Natural killer cell (primary cell): ENCODE results near the gene SSU72. TPM values are rescaled to one million over a fixed set of nuclear protein-coding genes. Genes with fewer than 3 reads are reported as not detected.
"Not testable (repeated sequence)": the region's sequence is repeated elsewhere in the genome, so short reads cannot be mapped to it uniquely, and the experiment has no call there.

ENCODE experiments used
- ATAC-seq, 3 donors: fragments of 150-1000 bp in 2 of 3; fragments of 200-7000 bp in 1 of 3; cut with Tn5 transposase; 1 replicate in 1 of 3; 2 replicates in 2 of 3; pipeline ENCODE4 v1.10.0; 2021; ENCODE audit warnings: mild to moderate bottlenecking in 2 of 3, moderate library complexity in 2 of 3
- DNase-seq, 2 donors: peaks; one replicate each; pipeline versions ENCODE4 v3.0.0 to v3.0.0-alpha.2; 2013 to 2021; ENCODE audit warnings: mixed read lengths in 1 of 2
- H3K27ac ChIP-seq: one replicate; pipeline ENCODE4 v1.5.1; 2013; ENCODE audit warnings: mild to moderate bottlenecking, low read length
- H3K27me3 ChIP-seq: one replicate; pipeline ENCODE4 v1.6.1; 2013; ENCODE audit warnings: low read length; ENCODE audit not compliant: control insufficient read depth, insufficient read depth
- H3K36me3 ChIP-seq: one replicate; pipeline ENCODE4 v1.6.1; 2013; ENCODE audit warnings: low read length; ENCODE audit not compliant: control insufficient read depth, insufficient read depth
- H3K4me1 ChIP-seq: one replicate; pipeline ENCODE4 v1.6.1; 2013; ENCODE audit warnings: low read length; ENCODE audit not compliant: control insufficient read depth, insufficient read depth
- H3K4me3 ChIP-seq: one replicate; pipeline ENCODE4 v1.5.1; 2013; ENCODE audit warnings: low read length
- H3K9me3 ChIP-seq: one replicate; pipeline ENCODE4 v1.6.1; 2013; ENCODE audit warnings: low read length; ENCODE audit not compliant: control insufficient read depth, insufficient read depth
- H3K27ac Mint-ChIP-seq, 2 donors: one replicate each; pipeline ENCODE4 v1.8.0; 2022; ENCODE audit warnings: mild to moderate bottlenecking in 2 of 2, mixed read lengths in 2 of 2, moderate library complexity in 1 of 2
- H3K27me3 Mint-ChIP-seq, 2 donors: one replicate each; pipeline ENCODE4 v1.8.0; 2022; ENCODE audit warnings: low read depth in 2 of 2, mixed read lengths in 2 of 2
- H3K36me3 Mint-ChIP-seq: one replicate; pipeline ENCODE4 v1.8.0; 2022; ENCODE audit warnings: mixed read lengths
- H3K4me1 Mint-ChIP-seq, 2 donors: one replicate each; pipeline ENCODE4 v1.8.0; 2022; ENCODE audit warnings: mixed read lengths in 2 of 2
- H3K4me3 Mint-ChIP-seq: one replicate; pipeline ENCODE4 v1.8.0; 2022; ENCODE audit warnings: mild to moderate bottlenecking, moderate library complexity, mixed read lengths
- H3K9me3 Mint-ChIP-seq, 2 donors: one replicate each; pipeline ENCODE4 v1.8.0; 2022; ENCODE audit warnings: mixed read lengths in 2 of 2
- CTCF ChIP-seq: fragments of 200-600 bp; IDR thresholded peaks from one replicate; pipeline ENCODE4 v1.8.0; 2022; ENCODE audit warnings: antibody characterized with exemption
- WGBS: methylation state at CpG from one replicate; pipeline ENCODE4 v1.1.7; 2013; ENCODE audit warnings: missing lambda C conversion rate; ENCODE audit not compliant: insufficient coverage; 5-methylcytosine and 5-hydroxymethylcytosine counted together
- intact Hi-C: fragments of 100-400 bp; cut with micrococcal nuclease; formaldehyde crosslinking; loops from one replicate; pipeline ENCODE4 v1.14.2; 2022
- total RNA-seq, 4 donors: library from RNA; stranded (reverse); fragments of 120-200 nt in 1 of 4; gene quantifications; one replicate each; pipeline versions ENCODE4 v1.2.3 to v1.2.4, GENCODE V29; 2013 to 2022

The SSU72 gene
- total RNA-seq, 3 donors from 2014 or later (not counting 1 experiment from before 2014, with no cell fraction given): 87.5 to 107 (median 93.9) TPM

GRCh38 chr1:1514376-1514775, 60.3 kb downstream of the SSU72 start:
- Histone ChIP-seq H3K4me1 (peaks cover 13% of the 10 kb centered on the region), H3K27ac (peak overlapping the region; percentile 75)
- H3K27ac Mint-ChIP-seq, H3K9me3 ChIP-seq, DNase-seq, H3K9me3 Mint-ChIP-seq, H3K4me3 Mint-ChIP-seq, H3K4me3 ChIP-seq, H3K27me3 ChIP-seq, H3K27me3 Mint-ChIP-seq, H3K36me3 ChIP-seq, intact Hi-C loops, ATAC-seq, H3K36me3 Mint-ChIP-seq: not testable (repeated sequence)
- H3K4me1 Mint-ChIP-seq: peaks cover 6 to 13% of the 10 kb centered on the region in 2 donors
- WGBS: 46% methylated on average over 11 of the region's 16 CpGs

GRCh38 chr1:1513675-1514074, 61.0 kb downstream of the SSU72 start:
- H3K27me3 ChIP-seq, H3K27me3 Mint-ChIP-seq, intact Hi-C loops, ATAC-seq, H3K36me3 ChIP-seq, H3K9me3 ChIP-seq, H3K4me3 ChIP-seq, DNase-seq, H3K9me3 Mint-ChIP-seq, H3K36me3 Mint-ChIP-seq: not testable (repeated sequence)
- Mint-ChIP-seq H3K27ac (peak overlapping the region; percentile 56 to 76), H3K4me3 (peak overlapping the region; percentile 80), H3K4me1 (peaks cover 6 to 13% of the 10 kb centered on the region in 2 donors)
- Histone ChIP-seq H3K27ac (peak overlapping the region; percentile 15), H3K4me1 (peaks cover 13% of the 10 kb centered on the region)
- 91% methylated on average over 11 of the region's 18 CpGs for WGBS

GRCh38 chr1:1512425-1512824, 62.2 kb downstream of the SSU72 start:
- H3K27ac Mint-ChIP-seq: peak overlapping the region; percentile 87 to 92
- peak overlapping the region; percentile 50 for H3K4me3 Mint-ChIP-seq
- ATAC-seq (peak; percentile 13 to 36 (median 30)), DNase-seq (peak; percentile 30 to 48)
- peaks cover 6 to 13% of the 10 kb centered on the region in 2 donors for H3K4me1 Mint-ChIP-seq
- H3K27me3 Mint-ChIP-seq, H3K27ac ChIP-seq, H3K36me3 ChIP-seq, H3K9me3 ChIP-seq, H3K36me3 Mint-ChIP-seq, intact Hi-C loops, H3K9me3 Mint-ChIP-seq, H3K27me3 ChIP-seq: not testable (repeated sequence)
- Histone ChIP-seq H3K4me1 (peaks cover 13% of the 10 kb centered on the region), H3K4me3 (peak overlapping the region; percentile 34)
- 0% methylated on average over 39 of the region's 52 CpGs for WGBS

GRCh38 chr1:1511533-1512285, 63.0 kb downstream of the SSU72 start, which contains the start of gene ATAD3A:
Gene ATAD3A (plus strand): TSS chr1:1512162. CDS start chr1:1512269, 107 bp downstream.
- Mint-ChIP-seq H3K27me3 (no peaks in the 10 kb centered on the region), H3K36me3 (no peaks in the 10 kb centered on the region), H3K27ac (peak within 1 kb of the TSS; percentile 87 to 92), H3K4me3 (peak within 1 kb of the TSS; percentile 95), H3K9me3 (no peaks in the 10 kb centered on the region), H3K4me1 (peaks cover 6 to 13% of the 10 kb centered on the region in 2 donors)
- ATAC-seq (peak; percentile 91 to 96 (median 91)), DNase-seq (peak; percentile 87 to 97)
- H3K4me1 ChIP-seq: peaks cover 13% of the 10 kb centered on the region
- no peaks in the 10 kb centered on the region for H3K36me3 ChIP-seq
- H3K27ac ChIP-seq: peak within 1 kb of the TSS; percentile 88
- H3K27me3 ChIP-seq: no peaks in the 10 kb centered on the region
- H3K9me3 ChIP-seq: no peaks in the 10 kb centered on the region
- no peak for TF ChIP-seq CTCF
- intact Hi-C loops: no loop called here
- under 1% methylated on average over 99 of the region's 99 CpGs for WGBS
- peak within 1 kb of the TSS; percentile 87 for H3K4me3 ChIP-seq
